SK-MEL-5 (cell line): ENCODE data around the gene PAIP1. TPM values are rescaled to one million over a fixed set of nuclear protein-coding genes. Genes with fewer than 3 reads are reported as not detected.

Experiments
- DNase-seq: peaks from one replicate; pipeline ENCODE4 v3.0.0-alpha.2; 2016; ENCODE audit warnings: low read depth, low spot score
- in situ Hi-C: cut with HindIII; loops from 2 replicates; pipeline ENCODE4 v1.10.0; 2016; ENCODE audit warnings: low sequenced_read_pairs, high pct_unique_total_duplicates, low pct_unique_long_range_greater_than_20kb
- total RNA-seq: library from RNA; depleted of rRNA; stranded (reverse); fragments of >200 nt; shearing (Covaris generic); gene quantifications from 2 replicates; pipeline ENCODE4 v1.2.3, GENCODE V29; 2014; rRNA removed

PAIP1 gene
- total RNA-seq, 1 experiment from 2014 or later: 348 TPM

DNA sequence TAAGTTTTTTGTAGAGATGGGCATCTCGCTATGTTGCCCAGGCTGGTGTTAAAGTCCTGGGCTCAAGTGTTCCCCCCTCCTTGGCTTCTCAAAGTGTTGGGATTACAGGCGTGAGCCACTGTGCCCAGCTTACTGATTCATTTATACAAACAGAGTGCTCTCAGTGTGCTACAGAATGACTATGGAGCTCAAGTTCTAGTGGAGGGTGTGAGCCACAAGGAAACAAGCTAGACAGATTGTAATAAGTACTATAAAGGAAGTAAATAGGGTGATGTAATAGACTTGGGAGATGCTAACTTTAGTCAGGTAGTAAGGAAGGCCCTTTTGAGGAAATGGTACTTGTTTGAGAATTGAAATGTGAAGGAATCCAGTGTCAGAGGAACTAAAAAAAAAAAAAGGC, 71.5 kb downstream of the PAIP1 start:
- in situ Hi-C loops: loop anchor here (10.0 kb wide), 1 partner anchor 69 kb away; the partner anchor contains the start of gene PAIP1
- DNase-seq: no peak

DNA sequence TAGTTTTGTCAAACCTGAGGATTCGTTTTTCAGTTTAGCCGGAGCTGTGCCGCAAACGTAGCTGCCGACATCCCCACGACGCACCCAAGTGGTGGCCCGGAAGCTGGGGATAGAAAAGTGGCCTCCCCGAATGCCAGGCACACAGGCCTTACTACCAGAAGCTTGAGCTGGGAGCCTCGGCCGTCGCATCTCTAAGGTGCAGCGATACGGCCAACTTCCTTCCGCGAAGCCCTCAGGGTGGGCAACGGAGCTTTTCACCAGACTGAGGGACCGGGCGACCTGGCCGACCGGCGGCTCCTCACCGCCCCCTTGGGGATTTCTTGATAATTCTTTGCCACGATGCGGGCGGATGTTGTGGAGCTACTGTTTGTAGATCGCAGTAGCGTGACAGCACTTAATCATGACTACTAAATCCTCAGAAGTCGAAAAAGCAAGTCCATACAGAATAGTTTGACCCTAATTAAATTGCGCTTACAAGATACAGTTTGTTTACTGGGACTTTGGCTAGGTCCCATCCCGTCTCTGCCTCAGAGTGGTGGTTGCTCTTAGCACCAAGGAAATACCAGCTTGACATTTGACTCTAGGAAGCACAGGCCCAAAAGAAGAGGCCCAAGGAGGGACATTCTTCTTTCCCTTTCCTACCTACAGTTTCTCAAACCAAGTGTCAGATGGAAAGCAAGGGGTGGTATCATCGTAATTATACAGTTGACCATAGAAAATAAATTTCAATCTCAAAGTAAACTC, 72.6 kb downstream of the PAIP1 start:
- in situ Hi-C loops: loop anchor here (10.0 kb wide), 1 partner anchor 71 kb away; the partner anchor contains the start of gene PAIP1
- DNase-seq: peak; percentile 93

DNA sequence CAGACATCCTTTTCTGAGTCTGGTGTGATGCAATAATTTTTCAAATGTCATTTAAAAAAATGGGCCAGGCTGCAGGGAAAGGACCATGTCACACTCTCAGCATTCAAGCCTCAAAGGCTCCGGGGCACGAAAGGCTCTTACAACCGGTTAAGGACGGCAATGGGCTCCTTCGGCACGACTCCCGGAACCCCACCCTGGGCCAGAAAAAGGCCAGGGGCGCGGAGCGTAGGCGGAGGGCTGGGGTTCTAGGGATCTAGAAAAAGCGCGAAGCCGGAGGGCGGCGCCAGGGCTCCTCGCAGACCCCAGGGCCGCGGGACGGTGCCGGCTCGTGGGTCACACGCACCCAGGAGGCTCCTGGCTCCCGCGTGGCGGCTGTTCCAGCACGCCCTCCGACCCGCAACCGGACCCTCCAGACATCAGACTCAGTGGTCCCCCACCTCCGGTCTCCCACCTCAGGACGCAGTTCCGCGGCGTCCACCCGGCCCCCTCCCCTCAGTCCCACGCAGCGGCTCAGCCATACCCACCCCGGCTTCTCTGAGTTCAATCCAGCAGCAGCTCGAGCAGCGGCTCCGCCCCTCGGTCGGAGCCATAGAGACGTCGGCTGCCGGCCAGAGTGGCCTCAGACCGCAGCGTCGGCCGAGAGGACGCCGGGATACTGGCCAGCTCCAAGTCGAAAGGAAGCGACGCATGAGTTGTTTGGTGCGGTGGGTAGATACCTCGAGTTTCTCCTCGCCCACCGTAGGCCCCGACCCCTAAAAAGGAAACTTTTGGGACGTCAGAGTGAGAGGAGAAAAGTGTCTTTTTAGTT, 73.4 kb downstream of the PAIP1 start, which contains the start of gene TMEM267:
TSS of gene TMEM267 (minus strand) at position 568 of the 808 bp plus-strand sequence. CDS start 29,896 bp downstream, outside the sequence.
- peak; percentile 98 for DNase-seq
- in situ Hi-C loops: loop anchor here (10.0 kb wide), 1 partner anchor 71 kb away; the partner anchor contains the start of gene PAIP1

DNA sequence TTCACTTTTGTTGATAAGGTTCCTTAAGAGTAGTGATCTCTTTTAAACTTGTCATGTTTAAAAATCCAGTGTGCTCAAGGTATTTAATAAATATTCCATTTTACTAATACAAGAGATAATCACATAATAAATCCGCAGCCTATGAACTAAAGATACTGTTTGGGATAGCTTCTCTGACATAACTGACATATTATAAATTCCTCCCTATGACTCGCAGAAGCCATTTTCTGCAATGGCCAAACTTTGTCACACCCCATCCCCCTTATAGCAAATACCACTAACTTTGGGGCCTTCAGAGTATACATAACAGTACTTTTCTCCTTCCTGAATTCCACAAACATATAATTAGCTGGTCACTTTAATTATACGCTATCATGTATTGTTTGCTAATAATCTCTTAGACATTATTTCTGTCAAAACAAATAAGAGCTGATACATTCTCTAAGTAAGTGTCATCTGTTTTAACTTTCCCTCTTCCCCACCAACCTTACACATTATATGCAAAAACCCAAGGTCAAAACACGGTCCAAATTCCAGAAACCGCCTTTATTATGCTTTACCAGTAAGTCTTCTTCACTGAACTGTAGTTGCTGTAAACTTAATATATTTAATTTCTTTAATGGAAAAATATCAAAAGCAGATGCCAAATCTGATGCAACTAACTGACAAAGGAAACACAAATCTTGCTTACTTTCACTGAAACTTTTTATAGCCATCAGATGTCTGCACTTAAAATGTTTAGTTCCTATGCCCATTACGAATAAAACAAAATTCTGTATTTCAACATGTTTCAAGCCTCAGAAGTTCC, 74.2 kb downstream of the PAIP1 start:
- peak; percentile 31 for DNase-seq
- in situ Hi-C loops: loop anchor here (10.0 kb wide), 1 partner anchor 72 kb away; the partner anchor contains the start of gene PAIP1

Other genes with a start within 250 kb of the PAIP1 start
- 35.4 and 37.4 TPM in 2 replicates for gene HMGCS1, start 243.7 kb downstream of the PAIP1 start, total RNA-seq
- 46.8 and 51.4 TPM in 2 replicates for gene CCL28, start 144.7 kb downstream of the PAIP1 start, total RNA-seq
- 43.4 and 45.9 TPM in 2 replicates for gene TMEM267, start 73.2 kb downstream of the PAIP1 start, total RNA-seq
- gene C5orf34, start 41.9 kb downstream of the PAIP1 start, total RNA-seq: 13.9 and 14.5 TPM in 2 replicates
- 158 and 162 TPM in 2 replicates for gene NNT, start 46.1 kb upstream of the PAIP1 start, total RNA-seq